Measurements from ENCODE around the gene TMPRSS11B. TPM values are rescaled to one million over a fixed set of nuclear protein-coding genes. Genes with fewer than 3 reads are reported as not detected.

Gene TMPRSS11B, protein sequence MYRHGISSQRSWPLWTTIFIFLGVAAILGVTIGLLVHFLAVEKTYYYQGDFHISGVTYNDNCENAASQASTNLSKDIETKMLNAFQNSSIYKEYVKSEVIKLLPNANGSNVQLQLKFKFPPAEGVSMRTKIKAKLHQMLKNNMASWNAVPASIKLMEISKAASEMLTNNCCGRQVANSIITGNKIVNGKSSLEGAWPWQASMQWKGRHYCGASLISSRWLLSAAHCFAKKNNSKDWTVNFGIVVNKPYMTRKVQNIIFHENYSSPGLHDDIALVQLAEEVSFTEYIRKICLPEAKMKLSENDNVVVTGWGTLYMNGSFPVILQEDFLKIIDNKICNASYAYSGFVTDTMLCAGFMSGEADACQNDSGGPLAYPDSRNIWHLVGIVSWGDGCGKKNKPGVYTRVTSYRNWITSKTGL
- not detected in 2 replicates for total RNA-seq
- long read RNA-seq, partial matches to known transcripts: 0 of 2 reads
- long read RNA-seq, other reads (novel, unspliced or antisense): 2 of 2 reads

DNA sequence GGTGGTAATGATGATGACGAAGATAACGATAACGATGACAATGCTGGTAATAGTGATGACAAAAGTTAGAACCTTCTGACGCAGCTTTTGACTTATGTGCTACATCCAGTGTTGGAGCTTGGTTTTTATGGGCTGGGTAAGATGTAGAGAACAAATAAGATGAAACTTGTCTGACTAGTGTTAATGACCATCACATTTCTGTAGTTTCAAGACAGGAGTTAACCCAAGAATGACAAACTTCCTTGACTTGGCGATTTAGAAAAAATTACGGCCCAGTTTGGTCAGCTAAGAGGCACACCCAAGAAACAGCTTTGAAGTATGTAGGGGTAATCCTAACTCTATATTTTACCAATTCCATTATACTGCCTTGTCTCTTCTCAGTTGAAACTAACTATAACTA is at the start of gene TMPRSS11B:
TMPRSS11B (minus strand) TSS at position 101 of the 400 bp plus-strand sequence. CDS start 136 bp downstream, outside the sequence.
- H3K27ac Mint-ChIP-seq: no peak within 1 kb of the TSS
- TF ChIP-seq, protein P1, sequence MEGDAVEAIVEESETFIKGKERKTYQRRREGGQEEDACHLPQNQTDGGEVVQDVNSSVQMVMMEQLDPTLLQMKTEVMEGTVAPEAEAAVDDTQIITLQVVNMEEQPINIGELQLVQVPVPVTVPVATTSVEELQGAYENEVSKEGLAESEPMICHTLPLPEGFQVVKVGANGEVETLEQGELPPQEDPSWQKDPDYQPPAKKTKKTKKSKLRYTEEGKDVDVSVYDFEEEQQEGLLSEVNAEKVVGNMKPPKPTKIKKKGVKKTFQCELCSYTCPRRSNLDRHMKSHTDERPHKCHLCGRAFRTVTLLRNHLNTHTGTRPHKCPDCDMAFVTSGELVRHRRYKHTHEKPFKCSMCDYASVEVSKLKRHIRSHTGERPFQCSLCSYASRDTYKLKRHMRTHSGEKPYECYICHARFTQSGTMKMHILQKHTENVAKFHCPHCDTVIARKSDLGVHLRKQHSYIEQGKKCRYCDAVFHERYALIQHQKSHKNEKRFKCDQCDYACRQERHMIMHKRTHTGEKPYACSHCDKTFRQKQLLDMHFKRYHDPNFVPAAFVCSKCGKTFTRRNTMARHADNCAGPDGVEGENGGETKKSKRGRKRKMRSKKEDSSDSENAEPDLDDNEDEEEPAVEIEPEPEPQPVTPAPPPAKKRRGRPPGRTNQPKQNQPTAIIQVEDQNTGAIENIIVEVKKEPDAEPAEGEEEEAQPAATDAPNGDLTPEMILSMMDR (IDR thresholded peaks at IDR 0.05; ENCODE audit: unreplicated experiment): no peak
- H3K4me1 Mint-ChIP-seq (ENCODE audit: low read depth): no peaks in the 10 kb centered on the region
- H3K27me3 Mint-ChIP-seq: no peaks in the 10 kb centered on the region
- H3K36me3 Mint-ChIP-seq (ENCODE audit: insufficient read depth): no peaks in the 10 kb centered on the region
- H3K4me3 Mint-ChIP-seq (ENCODE audit: low read depth): no peak within 1 kb of the TSS
- no peaks in the 10 kb centered on the region for H3K9me3 Mint-ChIP-seq (ENCODE audit: low read depth)
- DNase-seq (ENCODE audit: low spot score, unreplicated experiment): no peak

GRCh38 chr4:68291256-68291655 is 45.8 kb upstream of the TMPRSS11B start:
- TF ChIP-seq, protein P1 (IDR thresholded peaks at IDR 0.05; ENCODE audit: unreplicated experiment): no peak
- H3K36me3 Mint-ChIP-seq (ENCODE audit: insufficient read depth): peaks cover 2% of the 10 kb centered on the region
- peaks cover 6% of the 10 kb centered on the region for H3K4me1 Mint-ChIP-seq (ENCODE audit: low read depth)
- H3K27ac Mint-ChIP-seq: no peak overlapping the region
- H3K9me3 Mint-ChIP-seq (ENCODE audit: low read depth): peaks cover 13% of the 10 kb centered on the region
- H3K27me3 Mint-ChIP-seq: no peaks in the 10 kb centered on the region
- H3K4me3 Mint-ChIP-seq (ENCODE audit: low read depth): no peak overlapping the region
- no peak for DNase-seq (ENCODE audit: low spot score, unreplicated experiment)

GRCh38 chr4:68288393-68288740 is 42.9 kb upstream of the TMPRSS11B start:
- Mint-ChIP-seq H3K36me3 (ENCODE audit: insufficient read depth) (peaks cover 2% of the 10 kb centered on the region), H3K9me3 (ENCODE audit: low read depth) (peaks cover 13% of the 10 kb centered on the region), H3K4me3 (ENCODE audit: low read depth) (no peak overlapping the region), H3K4me1 (ENCODE audit: low read depth) (peaks cover 12% of the 10 kb centered on the region), H3K27ac (no peak overlapping the region), H3K27me3 (no peaks in the 10 kb centered on the region)
- TF ChIP-seq, protein P1 (IDR thresholded peaks at IDR 0.05; ENCODE audit: unreplicated experiment): no peak
- DNase-seq (ENCODE audit: low spot score, unreplicated experiment): no peak

- H3K9me3 Mint-ChIP-seq (ENCODE audit: low read depth): peaks cover 13% of the 10 kb centered on the region
- no peak overlapping the region for H3K27ac Mint-ChIP-seq
- peaks cover 2% of the 10 kb centered on the region for H3K36me3 Mint-ChIP-seq (ENCODE audit: insufficient read depth)
- H3K4me3 Mint-ChIP-seq (ENCODE audit: low read depth): no peak overlapping the region
- TF ChIP-seq, protein P1 (IDR thresholded peaks at IDR 0.05; ENCODE audit: unreplicated experiment): no peak
- no peak for DNase-seq (ENCODE audit: low spot score, unreplicated experiment)
- H3K27me3 Mint-ChIP-seq: no peaks in the 10 kb centered on the region
- peaks cover 13% of the 10 kb centered on the region for H3K4me1 Mint-ChIP-seq (ENCODE audit: low read depth)
Measured at GRCh38 chr4:68287704-68288392, 42.4 kb upstream of the TMPRSS11B start.

GRCh38 chr4:68283714-68284113 is 38.2 kb upstream of the TMPRSS11B start:
- H3K4me1 Mint-ChIP-seq (ENCODE audit: low read depth): peaks cover 29% of the 10 kb centered on the region
- no peaks in the 10 kb centered on the region for H3K27me3 Mint-ChIP-seq
- no peak for DNase-seq (ENCODE audit: low spot score, unreplicated experiment)
- TF ChIP-seq, protein P1 (IDR thresholded peaks at IDR 0.05; ENCODE audit: unreplicated experiment): no peak
- H3K9me3 Mint-ChIP-seq (ENCODE audit: low read depth): peaks cover 2% of the 10 kb centered on the region
- H3K36me3 Mint-ChIP-seq (ENCODE audit: insufficient read depth): peaks cover 1% of the 10 kb centered on the region
- no peak overlapping the region for H3K4me3 Mint-ChIP-seq (ENCODE audit: low read depth)
- no peak overlapping the region for H3K27ac Mint-ChIP-seq

Data from progenitor cell of endocrine pancreas (in vitro differentiated cells).